GM21526 (cell line): ENCODE measurements around the gene SPCS1.
"Not testable (repeated sequence)": the region's sequence is repeated elsewhere in the genome, so short reads cannot be mapped to it uniquely, and the experiment has no call there.

ENCODE experiments used
- ATAC-seq: cut with Tn5 transposase; IDR thresholded peaks from one replicate; pipeline ENCODE4 v1.9.1; 2021; ENCODE audit warnings: moderate library complexity; ENCODE audit not compliant: unreplicated experiment, low FRiP score

Gene SPCS1

GRCh38 chr3:52728753-52729152 is 22.8 kb downstream of the SPCS1 start:
- ATAC-seq, result not testable (repeated sequence)

DNA sequence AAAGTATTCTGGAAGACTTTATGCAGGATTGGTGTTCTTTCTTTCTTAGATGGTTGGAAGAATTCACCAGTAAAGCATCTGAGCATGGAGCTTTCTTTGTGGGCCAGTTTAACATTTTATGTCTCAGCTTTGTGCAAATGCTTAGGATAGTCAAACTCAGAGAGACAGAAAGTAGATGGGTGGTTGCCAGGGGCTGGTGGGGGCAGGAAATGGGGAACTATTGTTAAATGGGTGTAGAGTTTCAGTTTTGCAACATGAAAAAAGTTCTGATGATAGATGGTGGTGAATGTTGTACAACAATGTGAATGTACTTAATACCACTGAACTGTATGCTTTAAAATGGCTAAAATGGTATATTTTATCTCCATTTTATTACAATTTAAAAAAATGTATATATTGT is 24.8 kb downstream of the SPCS1 start:
- no peak for ATAC-seq

DNA sequence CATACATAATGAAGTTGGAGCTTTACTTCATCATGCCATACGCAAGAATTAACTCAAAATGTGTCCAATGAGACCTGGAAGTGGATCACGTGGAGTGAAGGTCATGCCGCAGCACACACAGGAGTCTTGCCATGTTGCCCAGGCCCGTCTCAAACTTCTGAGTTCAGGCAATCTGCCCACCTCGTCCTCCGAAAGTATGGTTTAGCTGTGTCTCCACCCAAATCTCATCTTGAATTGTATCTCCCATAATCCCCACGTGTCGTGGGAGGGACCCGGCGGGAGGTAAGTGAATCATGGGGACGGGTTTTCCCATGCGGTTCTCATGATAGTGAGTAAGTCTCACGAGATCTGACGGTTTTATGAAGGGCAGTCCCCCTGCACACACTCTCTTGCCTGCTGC is 25.7 kb downstream of the SPCS1 start:
- ATAC-seq, result no peak

DNA sequence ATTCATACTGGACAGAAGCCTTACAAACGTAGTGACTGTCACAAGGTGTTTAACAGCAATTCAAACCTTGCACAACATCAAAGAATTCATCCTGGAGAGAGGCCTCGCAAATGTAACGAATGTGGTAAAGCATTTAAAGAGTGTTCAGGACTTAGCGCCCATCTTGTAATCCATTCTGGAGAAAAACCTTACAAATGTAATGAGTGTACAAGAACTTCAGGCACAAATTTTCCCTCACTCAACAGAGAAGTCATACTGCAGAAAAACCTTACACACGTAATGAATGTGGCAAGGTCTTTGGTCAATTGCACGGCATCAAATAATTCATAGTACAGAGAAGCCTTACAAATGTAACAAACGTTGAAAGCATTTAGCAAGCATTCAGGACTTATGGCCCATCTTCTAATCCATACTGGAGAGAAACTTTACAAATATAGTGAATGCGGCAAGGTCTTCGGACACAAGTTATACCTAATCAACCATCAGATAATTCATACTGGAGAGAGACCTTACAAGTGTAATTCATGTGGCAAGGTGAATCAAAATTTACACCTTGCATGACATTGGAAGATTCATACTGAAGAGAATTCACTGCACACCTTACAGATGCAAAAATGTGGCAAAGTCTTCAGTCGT is 27.5 kb downstream of the SPCS1 start:
- no peak for ATAC-seq

- no peak for ATAC-seq
Observed at GRCh38 chr3:52739730-52740129, 33.8 kb downstream of the SPCS1 start.

DNA sequence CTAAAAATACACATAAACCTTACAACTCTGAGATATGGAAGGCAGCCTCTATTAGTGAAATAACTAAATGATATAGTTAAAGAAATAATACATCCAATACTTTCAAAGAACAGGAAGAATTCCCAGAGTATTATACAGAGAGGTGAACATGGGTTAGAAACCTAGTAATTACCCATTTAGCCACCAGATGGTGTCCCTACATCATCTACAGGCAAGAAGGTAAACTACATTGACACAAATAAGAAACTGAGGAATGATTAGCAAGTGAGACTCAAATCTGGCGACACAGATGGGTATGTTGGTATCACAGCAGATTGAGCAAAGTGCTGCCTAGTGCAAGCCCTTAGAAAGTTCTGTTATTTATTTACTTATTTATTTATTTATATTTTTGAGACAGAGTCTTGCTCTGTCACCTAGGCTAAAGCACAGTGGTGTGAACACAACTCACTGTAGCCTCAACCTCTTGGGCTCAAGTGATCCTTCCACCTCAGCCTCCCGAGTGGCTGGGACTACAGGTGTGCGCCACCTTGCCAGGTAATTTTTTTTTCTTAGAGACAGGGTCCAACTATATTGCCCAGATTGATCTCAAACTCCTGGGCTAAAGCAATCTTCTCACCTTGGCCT is 36.6 kb downstream of the SPCS1 start:
- ATAC-seq, result no peak

DNA sequence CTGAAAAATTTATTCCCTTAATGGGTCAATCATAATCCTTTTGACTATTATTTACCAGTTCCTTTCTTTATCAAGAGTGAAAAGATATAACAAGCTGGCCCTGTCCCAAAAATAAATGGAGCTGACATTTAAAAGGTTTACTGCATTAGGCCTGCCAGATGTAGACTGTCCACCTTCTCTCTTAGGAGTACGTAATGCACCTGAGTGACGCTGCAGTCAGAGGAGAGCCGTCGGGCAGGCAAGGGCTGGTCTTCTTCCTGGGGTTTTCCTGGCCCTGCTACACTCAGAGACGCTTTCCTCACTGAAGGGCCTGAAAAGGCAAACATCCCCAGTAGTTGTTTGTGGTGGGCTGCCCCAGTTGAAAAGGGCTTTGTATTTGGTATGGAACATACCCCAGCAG is 37.2 kb downstream of the SPCS1 start:
- ATAC-seq, result no peak

GRCh38 chr3:52743721-52744120 is 37.8 kb downstream of the SPCS1 start:
- ATAC-seq, result no peak

- ATAC-seq, result no peak
Observed at GRCh38 chr3:52752045-52752660, 46.2 kb downstream of the SPCS1 start.

DNA sequence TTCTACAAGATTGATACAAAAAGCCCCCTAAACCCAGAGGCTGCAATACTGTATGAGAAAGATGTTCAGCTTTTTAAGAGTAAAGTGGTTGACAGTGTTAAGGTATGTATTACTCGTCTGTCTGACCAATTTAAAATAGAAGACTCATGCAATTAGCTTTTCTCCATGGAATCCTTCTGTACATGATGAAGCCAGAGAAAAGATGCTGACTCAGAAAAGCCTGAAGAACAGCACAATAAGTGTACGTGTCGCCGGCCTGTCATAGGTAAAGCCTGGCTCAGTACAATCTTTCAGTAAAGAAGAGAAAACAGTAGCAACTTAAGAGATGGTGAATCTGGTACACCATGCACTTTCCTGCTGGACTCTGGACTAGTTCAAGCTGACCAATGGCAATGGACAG is 48.5 kb downstream of the SPCS1 start:
- ATAC-seq, result no peak

DNA sequence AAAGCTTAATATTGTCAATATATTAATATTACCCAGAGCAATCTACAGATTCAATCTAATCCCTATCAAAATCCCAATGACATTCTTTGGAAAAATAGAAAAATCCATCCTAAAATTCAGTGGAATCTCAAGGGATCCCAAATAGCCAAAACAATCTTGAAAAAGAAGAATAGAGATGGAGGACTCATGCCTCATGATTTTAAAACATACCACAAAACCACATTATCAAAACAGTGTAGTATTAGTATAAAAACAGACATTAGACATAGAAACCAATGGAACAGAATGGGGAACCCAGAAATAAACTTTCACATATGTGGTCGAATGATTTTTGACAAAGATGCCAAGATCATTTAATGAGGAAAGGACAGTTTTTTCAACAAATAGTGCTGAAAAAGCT is 50.2 kb downstream of the SPCS1 start:
- no peak for ATAC-seq
